ENCODE measurements around the gene IQSEC1.

The IQSEC1 gene

DNA sequence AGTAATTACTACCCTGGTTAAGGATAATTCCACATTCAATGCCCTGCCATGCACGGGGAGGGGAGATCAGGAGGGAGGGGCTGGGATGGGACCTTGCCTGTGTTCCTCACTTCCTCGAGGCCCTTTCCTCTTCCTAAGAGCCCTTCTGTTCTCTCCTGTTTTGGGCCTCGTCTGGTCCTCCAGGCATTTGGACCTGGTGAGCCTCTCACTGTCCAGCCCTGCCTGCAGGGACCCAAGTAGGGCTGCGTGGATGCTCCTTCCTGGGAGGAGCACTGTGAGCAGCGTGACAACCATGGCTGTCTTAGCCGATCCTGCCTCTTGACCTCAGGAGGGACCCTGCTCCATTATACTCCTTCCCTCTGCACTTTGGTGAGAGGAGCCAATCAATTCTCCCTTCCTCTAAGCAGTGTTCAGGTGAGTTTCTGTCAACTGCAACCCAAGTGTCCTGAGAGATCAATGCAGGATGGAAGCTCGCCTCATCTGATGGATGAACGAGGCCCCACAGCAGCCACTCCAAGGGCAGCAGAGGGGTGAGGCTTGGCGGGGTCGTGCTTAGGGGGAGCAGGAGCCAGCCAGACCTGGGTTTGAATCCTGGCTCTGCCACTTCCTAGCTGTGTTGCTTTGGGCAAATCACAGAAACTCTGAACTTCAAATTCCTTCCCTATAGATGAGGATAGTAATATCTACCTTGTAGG, 92.5 kb downstream of the IQSEC1 start:
- Histone ChIP-seq H3K36me3 (ENCODE audit: control insufficient read depth in 1 of 2, insufficient read depth in 2 of 2, low read length in 2 of 2) (peaks cover 0 to 9% of the 10 kb centered on the region in 2 donors), H3K27me3 (ENCODE audit: low read depth, low read length) (no peaks in the 10 kb centered on the region), H3K4me1 (ENCODE audit: control insufficient read depth in 1 of 2, insufficient read depth in 2 of 2, low read length in 2 of 2) (peaks cover 0 to 7% of the 10 kb centered on the region in 2 donors), H3K27ac (ENCODE audit: low read length) (no peak overlapping the region), H3K9me3 (ENCODE audit: control insufficient read depth in 1 of 2, low read length in 2 of 2) (no peaks in the 10 kb centered on the region), H3K4me3 (ENCODE audit: low read depth in 1 of 2, low read length in 2 of 2) (no peak overlapping the region)

DNA sequence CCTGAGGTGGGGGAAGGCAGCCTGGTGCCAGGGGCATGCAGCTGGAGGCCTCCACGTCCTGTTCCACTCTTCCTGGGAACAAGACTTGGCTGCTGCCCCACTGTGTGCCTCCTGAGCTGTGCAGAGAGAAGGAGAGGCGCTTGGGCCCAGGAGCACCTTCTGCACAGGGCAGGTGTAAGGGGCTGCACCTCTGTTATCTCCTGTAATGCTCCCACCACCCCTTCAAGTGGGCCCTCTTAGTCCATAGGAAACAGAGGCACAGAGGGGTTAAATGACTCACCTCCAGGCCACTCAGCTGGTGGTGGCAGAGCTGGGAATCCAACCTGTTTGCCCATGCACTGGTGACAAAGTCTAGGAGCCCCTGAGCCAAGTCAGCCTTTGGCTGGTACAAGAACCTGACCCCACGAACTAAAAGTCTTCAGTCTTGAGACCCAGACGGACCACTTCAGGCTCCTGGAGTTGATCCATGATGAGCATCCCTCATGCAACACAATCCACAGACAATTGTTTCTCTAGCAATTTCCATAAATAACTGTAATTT, 93.2 kb downstream of the IQSEC1 start:
- Histone ChIP-seq H3K27me3 (ENCODE audit: low read depth, low read length) (no peaks in the 10 kb centered on the region), H3K4me1 (ENCODE audit: control insufficient read depth in 1 of 2, insufficient read depth in 2 of 2, low read length in 2 of 2) (peaks cover 0 to 7% of the 10 kb centered on the region in 2 donors), H3K27ac (ENCODE audit: low read length) (no peak overlapping the region), H3K36me3 (ENCODE audit: control insufficient read depth in 1 of 2, insufficient read depth in 2 of 2, low read length in 2 of 2) (peaks cover 0 to 9% of the 10 kb centered on the region in 2 donors), H3K4me3 (ENCODE audit: low read depth in 1 of 2, low read length in 2 of 2) (no peak overlapping the region), H3K9me3 (ENCODE audit: control insufficient read depth in 1 of 2, low read length in 2 of 2) (no peaks in the 10 kb centered on the region)

DNA sequence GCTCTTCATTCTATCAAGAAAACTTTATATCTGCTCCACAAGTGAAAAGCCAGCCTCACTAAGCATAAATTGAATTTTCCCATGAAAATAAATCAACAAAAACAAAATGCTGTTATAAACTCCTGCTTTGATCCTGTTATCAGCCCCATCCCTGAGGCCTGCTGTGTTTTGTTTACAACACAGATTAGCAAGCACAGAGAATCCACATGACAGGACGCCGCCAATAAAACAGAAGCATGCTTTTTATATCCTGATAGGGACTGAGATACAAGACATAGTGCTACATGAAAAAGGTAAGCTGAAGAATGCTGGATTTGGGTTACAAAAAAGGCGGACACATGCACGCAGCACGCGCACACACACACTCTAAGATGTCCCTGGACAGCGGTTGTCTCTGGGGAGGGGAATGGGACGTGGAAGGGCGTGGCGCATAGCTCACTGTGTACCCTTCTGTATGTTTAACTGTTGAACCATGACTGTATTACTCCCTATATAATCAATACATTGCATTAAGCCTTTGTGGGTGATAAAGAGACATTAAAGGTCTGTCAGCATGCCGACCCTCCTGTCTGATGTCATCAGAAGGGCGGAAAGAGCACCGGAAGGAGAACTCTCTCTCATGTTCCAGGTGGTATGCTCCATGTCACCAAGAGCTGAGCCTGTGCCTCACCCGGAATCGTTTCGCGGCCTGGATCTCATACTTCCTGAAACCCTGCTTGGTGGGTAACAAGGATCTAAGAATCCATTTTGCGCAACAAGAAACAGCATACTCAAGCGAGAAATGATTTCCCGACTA, 93.9 kb downstream of the IQSEC1 start:
- Histone ChIP-seq H3K9me3 (ENCODE audit: control insufficient read depth in 1 of 2, low read length in 2 of 2) (no peaks in the 10 kb centered on the region), H3K4me1 (ENCODE audit: control insufficient read depth in 1 of 2, insufficient read depth in 2 of 2, low read length in 2 of 2) (peaks cover 0 to 4% of the 10 kb centered on the region in 2 donors), H3K36me3 (ENCODE audit: control insufficient read depth in 1 of 2, insufficient read depth in 2 of 2, low read length in 2 of 2) (peaks cover 0 to 9% of the 10 kb centered on the region in 2 donors), H3K27me3 (ENCODE audit: low read depth, low read length) (no peaks in the 10 kb centered on the region), H3K4me3 (ENCODE audit: low read depth in 1 of 2, low read length in 2 of 2) (no peak overlapping the region), H3K27ac (ENCODE audit: low read length) (no peak overlapping the region)

DNA sequence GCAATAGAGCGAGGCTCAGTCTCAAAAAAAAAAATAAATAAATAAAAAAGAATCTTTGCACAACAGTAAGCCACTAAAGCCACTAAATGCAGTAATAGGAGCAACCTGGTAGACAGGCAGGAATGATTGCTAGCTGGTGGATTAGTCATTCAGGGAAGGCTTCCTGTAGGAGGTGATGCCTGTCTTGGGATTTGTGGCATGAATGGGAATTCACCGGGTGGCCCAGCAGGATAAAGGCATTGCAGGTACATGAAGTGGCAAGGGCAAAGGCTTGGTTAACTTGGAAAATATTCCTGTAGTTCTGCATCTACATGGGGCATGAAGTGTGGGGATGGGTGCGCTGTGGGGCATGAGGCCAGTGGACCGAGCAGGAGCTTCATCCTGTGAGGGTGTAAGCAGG, 94.5 kb downstream of the IQSEC1 start:
- no peak overlapping the region for H3K27ac ChIP-seq (ENCODE audit: low read length)
- H3K36me3 ChIP-seq (ENCODE audit: control insufficient read depth in 1 of 2, insufficient read depth in 2 of 2, low read length in 2 of 2), result peaks cover 0 to 9% of the 10 kb centered on the region in 2 donors
- H3K9me3 ChIP-seq (ENCODE audit: control insufficient read depth in 1 of 2, low read length in 2 of 2), result no peaks in the 10 kb centered on the region
- no peak overlapping the region for H3K4me3 ChIP-seq (ENCODE audit: low read depth in 1 of 2, low read length in 2 of 2)
- no peaks in the 10 kb centered on the region for H3K27me3 ChIP-seq (ENCODE audit: low read depth, low read length)
- H3K4me1 ChIP-seq (ENCODE audit: control insufficient read depth in 1 of 2, insufficient read depth in 2 of 2, low read length in 2 of 2), result no peaks in the 10 kb centered on the region

DNA sequence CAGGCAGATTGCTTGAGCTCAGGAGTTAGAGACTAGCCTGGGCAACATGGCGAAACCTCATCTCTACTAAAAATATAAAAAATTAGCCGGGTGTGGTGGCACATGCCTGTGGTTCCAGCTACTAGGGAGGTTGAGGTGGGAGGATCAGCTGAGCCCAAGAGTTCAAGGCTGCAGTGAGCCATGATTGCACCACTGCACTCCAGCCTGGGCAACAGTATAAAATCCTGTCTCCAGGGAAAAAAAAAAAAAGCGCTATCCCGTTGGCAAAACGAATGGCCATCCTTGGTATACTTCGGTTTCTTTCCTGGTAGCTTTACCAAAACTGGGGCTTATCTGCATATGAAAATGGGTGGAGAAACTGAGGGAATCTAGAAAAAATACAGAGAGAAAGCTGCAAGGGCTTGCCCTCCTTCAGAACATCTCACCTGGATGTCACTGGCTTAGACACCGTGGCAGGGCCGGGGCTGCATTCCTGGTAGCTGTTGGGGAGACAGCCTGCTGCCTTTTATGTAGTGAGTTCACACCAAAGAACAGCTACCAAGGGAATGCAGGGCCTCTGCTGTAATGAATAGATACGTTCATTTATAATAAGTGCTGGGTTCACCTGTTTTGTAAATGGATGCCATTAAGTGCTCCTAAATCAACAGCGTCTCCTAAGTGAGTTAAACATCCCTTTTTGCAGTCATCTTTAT, 96.0 kb downstream of the IQSEC1 start:
- Histone ChIP-seq H3K4me1 (ENCODE audit: control insufficient read depth in 1 of 2, insufficient read depth in 2 of 2, low read length in 2 of 2) (no peaks in the 10 kb centered on the region), H3K9me3 (ENCODE audit: control insufficient read depth in 1 of 2, low read length in 2 of 2) (no peaks in the 10 kb centered on the region), H3K4me3 (ENCODE audit: low read depth in 1 of 2, low read length in 2 of 2) (no peak overlapping the region), H3K27me3 (ENCODE audit: low read depth, low read length) (no peaks in the 10 kb centered on the region), H3K36me3 (ENCODE audit: control insufficient read depth in 1 of 2, insufficient read depth in 2 of 2, low read length in 2 of 2) (peaks cover 0 to 9% of the 10 kb centered on the region in 2 donors), H3K27ac (ENCODE audit: low read length) (no peak overlapping the region)

DNA sequence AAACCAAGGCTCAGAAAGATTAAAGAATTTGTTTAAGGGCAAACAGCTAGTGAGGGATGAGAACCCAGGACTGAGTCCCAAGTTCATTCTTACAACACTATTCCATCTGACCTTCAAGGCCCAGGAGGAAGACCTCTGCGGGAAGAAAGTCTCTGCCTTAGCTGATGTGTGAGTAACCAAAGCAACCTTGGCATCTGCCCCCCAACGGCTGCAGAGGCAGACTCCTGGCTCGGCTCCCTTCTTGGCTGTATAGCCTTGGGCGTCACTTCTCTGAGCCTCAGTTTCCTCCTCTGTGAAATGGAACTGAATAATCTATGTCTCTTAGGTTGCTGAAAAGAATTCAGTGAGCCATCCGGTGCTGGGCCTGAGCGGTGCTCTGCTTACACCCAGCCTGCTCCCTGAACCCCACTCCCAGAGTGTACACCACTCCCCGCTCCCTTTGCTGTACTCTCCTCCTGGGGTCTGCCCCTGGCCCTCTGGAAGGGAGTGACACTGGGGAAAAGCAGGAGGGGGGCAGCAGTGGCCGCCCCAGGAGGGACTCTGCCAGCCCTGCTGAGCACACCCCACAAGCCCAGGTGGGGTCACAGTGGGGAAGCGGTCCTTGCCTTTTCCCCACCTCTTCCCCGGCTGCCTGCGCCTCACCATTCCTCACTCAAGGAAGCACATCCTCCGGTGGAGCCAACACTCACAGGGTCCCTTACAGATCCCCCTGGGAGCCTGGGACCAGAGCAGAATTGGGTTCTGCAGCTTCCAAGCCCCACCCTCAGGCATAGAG, 97.3 kb downstream of the IQSEC1 start:
- H3K27ac ChIP-seq (ENCODE audit: low read length), result no peak overlapping the region
- no peaks in the 10 kb centered on the region for H3K4me1 ChIP-seq (ENCODE audit: control insufficient read depth in 1 of 2, insufficient read depth in 2 of 2, low read length in 2 of 2)
- H3K9me3 ChIP-seq (ENCODE audit: control insufficient read depth in 1 of 2, low read length in 2 of 2), result no peaks in the 10 kb centered on the region
- H3K36me3 ChIP-seq (ENCODE audit: control insufficient read depth in 1 of 2, insufficient read depth in 2 of 2, low read length in 2 of 2), result peaks cover 0 to 9% of the 10 kb centered on the region in 2 donors
- no peaks in the 10 kb centered on the region for H3K27me3 ChIP-seq (ENCODE audit: low read depth, low read length)
- no peak overlapping the region for H3K4me3 ChIP-seq (ENCODE audit: low read depth in 1 of 2, low read length in 2 of 2)

DNA sequence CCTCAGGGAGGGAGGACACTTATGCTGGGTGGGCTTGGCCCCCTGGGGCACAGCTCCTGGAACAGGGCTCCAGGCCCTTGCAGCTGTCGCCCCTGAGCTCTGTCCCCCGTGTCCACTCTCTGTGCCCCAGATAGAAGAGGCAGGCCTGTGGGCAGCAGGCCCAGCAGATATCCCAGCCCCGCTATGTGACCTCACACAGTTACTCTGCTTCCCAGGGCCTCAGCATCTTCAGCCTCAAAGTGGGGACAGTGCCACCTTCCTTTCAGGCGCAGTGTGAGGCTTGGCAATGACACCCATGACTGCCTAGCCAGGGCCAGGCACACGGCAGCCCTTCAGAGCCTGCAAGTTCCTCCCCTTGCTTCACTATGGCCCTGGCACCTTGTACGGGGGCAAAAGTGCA, 98.4 kb downstream of the IQSEC1 start:
- H3K27ac ChIP-seq (ENCODE audit: low read length), result no peak overlapping the region

DNA sequence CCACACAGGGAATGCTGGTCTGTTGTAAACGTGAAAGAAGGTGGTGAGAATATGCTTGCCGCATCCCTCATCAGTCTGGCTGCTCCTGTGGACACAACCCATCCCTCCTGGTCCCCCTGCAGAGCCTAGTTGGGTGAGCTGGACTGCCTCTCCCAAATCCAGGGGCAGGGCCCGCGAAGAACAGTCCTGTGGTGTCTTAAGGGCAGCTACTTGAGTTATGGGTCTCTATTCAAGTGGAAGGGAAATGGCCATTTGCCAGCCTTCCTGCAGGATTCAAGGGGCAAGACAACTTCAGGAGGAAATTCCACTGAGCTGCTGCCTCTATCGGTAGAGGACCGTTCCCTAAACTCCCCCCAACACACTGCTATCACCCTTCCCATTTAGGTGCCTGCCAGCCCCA, 98.9 kb downstream of the IQSEC1 start:
- Histone ChIP-seq H3K4me3 (ENCODE audit: low read depth in 1 of 2, low read length in 2 of 2) (no peak overlapping the region), H3K27ac (ENCODE audit: low read length) (no peak overlapping the region), H3K27me3 (ENCODE audit: low read depth, low read length) (no peaks in the 10 kb centered on the region), H3K36me3 (ENCODE audit: control insufficient read depth in 1 of 2, insufficient read depth in 2 of 2, low read length in 2 of 2) (peaks cover 0 to 7% of the 10 kb centered on the region in 2 donors), H3K9me3 (ENCODE audit: control insufficient read depth in 1 of 2, low read length in 2 of 2) (no peaks in the 10 kb centered on the region), H3K4me1 (ENCODE audit: control insufficient read depth in 1 of 2, insufficient read depth in 2 of 2, low read length in 2 of 2) (peaks cover 0 to 13% of the 10 kb centered on the region in 2 donors)

More for the DNA sequence above, 98.4 kb downstream of the IQSEC1 start:
- Histone ChIP-seq H3K4me3 (ENCODE audit: low read depth in 1 of 2, low read length in 2 of 2) (no peak overlapping the region), H3K36me3 (ENCODE audit: control insufficient read depth in 1 of 2, insufficient read depth in 2 of 2, low read length in 2 of 2) (peaks cover 0 to 9% of the 10 kb centered on the region in 2 donors), H3K4me1 (ENCODE audit: control insufficient read depth in 1 of 2, insufficient read depth in 2 of 2, low read length in 2 of 2) (peaks cover 0 to 8% of the 10 kb centered on the region in 2 donors), H3K27me3 (ENCODE audit: low read depth, low read length) (no peaks in the 10 kb centered on the region), H3K9me3 (ENCODE audit: control insufficient read depth in 1 of 2, low read length in 2 of 2) (no peaks in the 10 kb centered on the region)

DNA sequence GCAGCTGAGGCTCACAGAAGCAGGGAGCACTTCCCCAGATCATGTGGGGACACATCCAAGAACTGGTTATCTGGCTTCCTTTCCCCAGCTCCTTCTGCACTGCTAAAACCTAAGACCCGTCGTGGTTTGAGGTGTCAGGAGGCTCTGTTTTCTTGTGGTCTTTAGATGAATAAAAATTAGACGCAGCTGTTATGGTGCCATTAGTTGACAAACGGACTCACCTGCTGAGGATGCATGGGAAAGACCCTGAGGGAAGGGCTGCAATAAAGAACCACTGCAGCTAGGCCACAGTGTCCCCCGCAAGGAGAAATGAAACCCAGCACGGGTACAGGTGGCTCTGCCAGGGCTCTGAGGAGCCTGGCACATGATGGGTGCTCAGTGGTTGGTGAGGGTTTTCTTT, 99.4 kb downstream of the IQSEC1 start:
- no peak overlapping the region for H3K27ac ChIP-seq (ENCODE audit: low read length)
- no peak overlapping the region for H3K4me3 ChIP-seq (ENCODE audit: low read depth in 1 of 2, low read length in 2 of 2)
- no peaks in the 10 kb centered on the region for H3K27me3 ChIP-seq (ENCODE audit: low read depth, low read length)
- peaks cover 0 to 18% of the 10 kb centered on the region in 2 donors for H3K4me1 ChIP-seq (ENCODE audit: control insufficient read depth in 1 of 2, insufficient read depth in 2 of 2, low read length in 2 of 2)
- H3K9me3 ChIP-seq (ENCODE audit: control insufficient read depth in 1 of 2, low read length in 2 of 2), result no peaks in the 10 kb centered on the region
- peaks cover 0 to 4% of the 10 kb centered on the region in 2 donors for H3K36me3 ChIP-seq (ENCODE audit: control insufficient read depth in 1 of 2, insufficient read depth in 2 of 2, low read length in 2 of 2)

DNA sequence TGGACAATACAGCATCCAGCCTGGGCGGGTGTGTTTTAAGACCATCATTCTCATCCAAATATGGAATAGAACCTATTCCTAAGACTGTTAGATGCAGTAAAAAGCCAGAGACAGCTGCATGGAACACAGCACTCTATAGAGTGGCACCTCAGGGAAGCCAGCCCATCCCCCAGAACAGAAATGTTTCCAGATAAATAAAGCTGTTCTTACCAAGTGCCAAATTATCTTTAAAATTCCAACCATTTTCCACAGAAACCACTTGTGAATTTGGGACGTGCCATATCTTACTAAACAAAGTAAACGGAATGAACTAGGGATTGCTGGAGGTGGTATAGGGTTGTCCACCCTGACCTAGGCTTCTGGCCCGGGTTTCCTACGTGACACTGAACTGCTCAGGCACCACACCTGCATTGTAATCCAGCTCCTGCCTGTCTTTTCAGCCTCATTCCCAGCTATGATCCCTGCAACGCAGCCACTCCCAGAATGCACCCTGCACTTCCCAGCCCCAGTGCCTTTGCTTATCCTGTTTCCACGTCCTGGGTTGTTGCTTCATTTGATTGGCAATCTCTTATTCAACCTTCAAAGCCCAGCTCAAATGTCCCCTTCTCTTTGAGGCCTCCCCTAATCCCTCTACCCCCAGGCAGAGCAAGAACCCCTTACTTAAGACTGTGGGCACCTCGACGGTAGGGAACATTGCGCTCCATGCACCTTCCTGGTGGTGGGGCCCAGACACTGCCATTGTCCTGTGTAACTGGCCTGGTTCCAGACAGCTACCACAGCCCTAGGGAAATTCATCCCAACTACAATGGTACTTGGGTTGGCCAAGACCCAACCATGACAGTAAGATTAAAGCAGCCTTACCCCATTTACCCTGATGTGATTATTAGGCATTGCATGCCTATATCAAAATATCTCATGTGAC, 100.2 kb downstream of the IQSEC1 start:
- Histone ChIP-seq H3K27ac (ENCODE audit: low read length) (no peak overlapping the region), H3K9me3 (ENCODE audit: control insufficient read depth in 1 of 2, low read length in 2 of 2) (no peaks in the 10 kb centered on the region), H3K4me1 (ENCODE audit: control insufficient read depth in 1 of 2, insufficient read depth in 2 of 2, low read length in 2 of 2) (peaks cover 0 to 26% of the 10 kb centered on the region in 2 donors), H3K27me3 (ENCODE audit: low read depth, low read length) (no peaks in the 10 kb centered on the region), H3K4me3 (ENCODE audit: low read depth in 1 of 2, low read length in 2 of 2) (no peak overlapping the region), H3K36me3 (ENCODE audit: control insufficient read depth in 1 of 2, insufficient read depth in 2 of 2, low read length in 2 of 2) (peaks cover 0 to 4% of the 10 kb centered on the region in 2 donors)
